HG03571 (cell line): ENCODE results near the gene ZCCHC10.

Experiments used
- ATAC-seq: cut with Tn5 transposase; IDR thresholded peaks from one replicate; pipeline ENCODE4 v1.9.1; 2021; ENCODE audit not compliant: unreplicated experiment

Gene ZCCHC10

GRCh38 chr5:133025804-133026663 is at the start of gene ZCCHC10:
TSS of gene ZCCHC10 (minus strand) at chr5:133026549. CDS start at chr5:133026537, 12 bp downstream.
- peak; percentile 97 for ATAC-seq

- no peak for ATAC-seq
These were observed 49.5 kb upstream of the ZCCHC10 start for GRCh38 chr5:133075572-133076536.

- ATAC-seq: no peak
These were observed 45.7 kb upstream of the ZCCHC10 start for GRCh38 chr5:133072021-133072420.

GRCh38 chr5:133066045-133066444 is 39.7 kb upstream of the ZCCHC10 start:
- ATAC-seq: no peak

GRCh38 chr5:133065471-133065870 is 39.1 kb upstream of the ZCCHC10 start:
- no peak for ATAC-seq

GRCh38 chr5:133063965-133064364 is 37.6 kb upstream of the ZCCHC10 start:
- ATAC-seq: no peak

- no peak for ATAC-seq
These were observed 35.9 kb upstream of the ZCCHC10 start for GRCh38 chr5:133062276-133062675.

GRCh38 chr5:133059621-133060020 is 33.3 kb upstream of the ZCCHC10 start:
- no peak for ATAC-seq

- no peak for ATAC-seq
These were observed 30.5 kb upstream of the ZCCHC10 start for GRCh38 chr5:133056891-133057290.

GRCh38 chr5:133054697-133055471 is 28.5 kb upstream of the ZCCHC10 start:
- no peak for ATAC-seq

GRCh38 chr5:133053448-133053847 is 27.1 kb upstream of the ZCCHC10 start:
- no peak for ATAC-seq

- ATAC-seq: peak; percentile 38
These were observed 26.2 kb upstream of the ZCCHC10 start for GRCh38 chr5:133052317-133053175.

- peak; percentile 78 for ATAC-seq
These were observed 25.4 kb upstream of the ZCCHC10 start, which contains the start of gene HSPA4 for GRCh38 chr5:133051542-133052316. TSS of gene HSPA4 (plus strand) at chr5:133052013. CDS start at chr5:133052251, 238 bp downstream.

GRCh38 chr5:133051061-133051541 is 24.8 kb upstream of the ZCCHC10 start:
- ATAC-seq: peak; percentile 2

- ATAC-seq: no peak
These were observed 24.2 kb upstream of the ZCCHC10 start for GRCh38 chr5:133050521-133050920.

GRCh38 chr5:133049726-133050048 is 23.3 kb upstream of the ZCCHC10 start:
- ATAC-seq: no peak

GRCh38 chr5:133048993-133049725 is 22.8 kb upstream of the ZCCHC10 start:
- ATAC-seq: no peak

- ATAC-seq: no peak
These were observed 21.1 kb upstream of the ZCCHC10 start for GRCh38 chr5:133047404-133047803.
